HEK293 (cell line): ENCODE data around the gene MYO1C.

Source experiments
- CTCF ChIA-PET: fragments of 350-600 bp; formaldehyde crosslinking; extraction: SDS; loops from one replicate; lab custom pipeline; 2021; ENCODE audit warnings: antibody characterized with exemption; lab: Yijun Ruan, JAX
- POLR2A ChIA-PET: fragments of 300-600 bp; formaldehyde crosslinking; extraction: SDS; loops from one replicate; lab custom pipeline; 2020; ENCODE audit warnings: antibody characterized with exemption, inconsistent platforms; lab: Yijun Ruan, JAX
- H3K27ac ChIP-seq: fragments of 200-500 bp; sonication (Bioruptor generic); 2 replicates; pipeline ENCODE4 v1.5.1; 2014; ENCODE audit warnings: low read depth, low read length, control low read depth, inconsistent platforms; ENCODE audit errors: extremely low read depth
- H3K36me3 ChIP-seq, 2 experiments: fragments of 200-500 bp in 1 of 2; sonication (Bioruptor generic) in 1 of 2; 1 replicate in 1 of 2; 2 replicates in 1 of 2; pipeline ENCODE4 v1.5.1; 2014 to 2017; ENCODE audit warnings: inconsistent platforms in 2 of 2, low read length in 2 of 2; ENCODE audit not compliant: control insufficient read depth in 2 of 2, insufficient read depth in 1 of 2
- H3K4me1 ChIP-seq: fragments of 200-500 bp; sonication (Bioruptor generic); 2 replicates; pipeline ENCODE4 v1.5.1; 2014; ENCODE audit warnings: mild to moderate bottlenecking, low read length, inconsistent platforms; ENCODE audit not compliant: control insufficient read depth, insufficient read depth
- H3K4me3 ChIP-seq: 2 replicates; pipeline ENCODE4 v1.5.1; 2011; ENCODE audit warnings: low read depth, mild to moderate bottlenecking, control low read depth, low read length, moderate library complexity
- H3K9me3 ChIP-seq: fragments of 200-500 bp; sonication (Bioruptor generic); 2 replicates; pipeline ENCODE4 v1.5.1; 2014; ENCODE audit warnings: low read depth, low read length, inconsistent platforms; ENCODE audit not compliant: control insufficient read depth, insufficient read depth
- BCL11B ChIP-seq: fragments of 450-650 bp; formaldehyde crosslinking; IDR thresholded peaks from 2 replicates; pipeline ENCODE4 v1.5.1; 2016; ENCODE audit warnings: low read depth, missing biosample characterization, missing genetic modification characterization
- GLIS1 ChIP-seq: fragments of 450-650 bp; formaldehyde crosslinking; IDR thresholded peaks from 2 replicates; pipeline ENCODE4 v1.5.1; 2016; ENCODE audit warnings: missing biosample characterization, missing genetic modification characterization
- GLIS2 ChIP-seq: fragments of 450-650 bp; formaldehyde crosslinking; IDR thresholded peaks from 2 replicates; pipeline ENCODE4 v1.5.1; 2016; ENCODE audit warnings: missing biosample characterization, missing genetic modification characterization
- KLF10 ChIP-seq: fragments of 450-650 bp; IDR thresholded peaks from 2 replicates; pipeline ENCODE4 v1.5.1; 2018; ENCODE audit warnings: missing biosample characterization, mild to moderate bottlenecking, missing genetic modification characterization
- KLF8 ChIP-seq: fragments of 450-650 bp; formaldehyde crosslinking; IDR thresholded peaks from 2 replicates; pipeline ENCODE4 v1.5.1; 2016; ENCODE audit warnings: missing biosample characterization, missing genetic modification characterization
- MYNN ChIP-seq: fragments of 450-650 bp; formaldehyde crosslinking; IDR thresholded peaks from 2 replicates; pipeline ENCODE4 v1.5.1; 2016; ENCODE audit warnings: missing biosample characterization, missing genetic modification characterization, borderline replicate concordance
- OSR2 ChIP-seq: fragments of 450-650 bp; formaldehyde crosslinking; IDR thresholded peaks from 2 replicates; pipeline ENCODE4 v1.5.1; 2016; ENCODE audit warnings: missing biosample characterization, missing genetic modification characterization
- PRDM1 ChIP-seq: fragments of 450-650 bp; formaldehyde crosslinking; IDR thresholded peaks from 2 replicates; pipeline ENCODE4; 2016; ENCODE audit warnings: missing biosample characterization, missing genetic modification characterization
- SP2 ChIP-seq: fragments of 450-650 bp; formaldehyde crosslinking; IDR thresholded peaks from 2 replicates; pipeline ENCODE4 v1.5.1; 2016; ENCODE audit warnings: missing biosample characterization, missing genetic modification characterization
- SP3 ChIP-seq: fragments of 450-650 bp; formaldehyde crosslinking; IDR thresholded peaks from 2 replicates; pipeline ENCODE4 v1.5.1; 2016; ENCODE audit warnings: missing biosample characterization, missing genetic modification characterization
- ZBTB8A ChIP-seq: fragments of 450-650 bp; formaldehyde crosslinking; IDR thresholded peaks from 2 replicates; pipeline ENCODE4 v1.5.1; 2016; ENCODE audit warnings: missing biosample characterization, missing genetic modification characterization
- ZFHX2 ChIP-seq: fragments of 450-650 bp; formaldehyde crosslinking; conservative IDR thresholded peaks from 2 replicates; pipeline ENCODE4 v1.5.1; 2016; ENCODE audit warnings: missing biosample characterization, missing genetic modification characterization
- ZIC2 ChIP-seq: fragments of 450-650 bp; formaldehyde crosslinking; IDR thresholded peaks from 2 replicates; pipeline ENCODE4 v1.5.1; 2016; ENCODE audit warnings: missing biosample characterization, missing genetic modification characterization
- ZNF140 ChIP-seq: fragments of 450-650 bp; formaldehyde crosslinking; IDR thresholded peaks from 2 replicates; pipeline ENCODE4 v1.5.1; 2016; ENCODE audit warnings: missing biosample characterization, missing genetic modification characterization
- ZNF26 ChIP-seq: fragments of 450-650 bp; formaldehyde crosslinking; IDR thresholded peaks from 2 replicates; pipeline ENCODE4 v1.5.1; 2016; ENCODE audit warnings: missing biosample characterization, missing genetic modification characterization
- ZNF280C ChIP-seq: fragments of 450-650 bp; formaldehyde crosslinking; IDR thresholded peaks from 2 replicates; pipeline ENCODE4 v1.5.1; 2016; ENCODE audit warnings: missing biosample characterization, missing genetic modification characterization
- ZNF280D ChIP-seq: fragments of 450-650 bp; formaldehyde crosslinking; IDR thresholded peaks from 2 replicates; pipeline ENCODE4 v1.5.1; 2016; ENCODE audit warnings: missing biosample characterization, missing genetic modification characterization
- ZNF426 ChIP-seq: fragments of 450-650 bp; formaldehyde crosslinking; IDR thresholded peaks from 2 replicates; pipeline ENCODE4 v1.5.1; 2017; ENCODE audit warnings: missing biosample characterization, missing genetic modification characterization, mild to moderate bottlenecking, inconsistent platforms, moderate library complexity
- ZNF449 ChIP-seq: fragments of 450-650 bp; formaldehyde crosslinking; IDR thresholded peaks from 2 replicates; pipeline ENCODE4 v1.5.1; 2017; ENCODE audit warnings: missing biosample characterization, mild to moderate bottlenecking, missing genetic modification characterization, moderate library complexity
- ZNF501 ChIP-seq: fragments of 450-650 bp; formaldehyde crosslinking; IDR thresholded peaks from 2 replicates; pipeline ENCODE4 v1.5.1; 2016; ENCODE audit warnings: missing biosample characterization, missing genetic modification characterization
- ZNF600 ChIP-seq: fragments of 450-650 bp; formaldehyde crosslinking; IDR thresholded peaks from 2 replicates; pipeline ENCODE4 v1.5.1; 2016; ENCODE audit warnings: missing biosample characterization, missing genetic modification characterization
- ZNF692 ChIP-seq: fragments of 450-650 bp; formaldehyde crosslinking; IDR thresholded peaks from 2 replicates; pipeline ENCODE4 v1.5.1; 2016; ENCODE audit warnings: missing biosample characterization, missing genetic modification characterization
- ZSCAN23 ChIP-seq: fragments of 450-650 bp; formaldehyde crosslinking; IDR thresholded peaks from 2 replicates; pipeline ENCODE4 v1.5.1; 2016; ENCODE audit warnings: missing biosample characterization, missing genetic modification characterization

MYO1C gene

GRCh38 chr17:1493291-1493980 lies 950 bp upstream of the MYO1C start (continued):
- TF ChIP-seq GLIS1 (tag by site-specific recombination), result peak; percentile 29; the same call in 1 of the 2 replicates
- no peak for TF ChIP-seq ZNF449
- TF ChIP-seq OSR2 (tag by site-specific recombination), result no peak
- no peak for TF ChIP-seq ZNF280D
- TF ChIP-seq KLF10 (tag by site-specific recombination), result no peak
- TF ChIP-seq ZSCAN23 (tag by site-specific recombination), result no peak
- no peak for TF ChIP-seq PRDM1 (tag by site-specific recombination)
- TF ChIP-seq ZIC2 (tag by site-specific recombination), result peak; percentile 89
- 0 out of 2 replicates have a peak, but pooled peaks have one; percentile 12 for TF ChIP-seq ZNF600 (tag by site-specific recombination)
- no peak for TF ChIP-seq ZNF426 (tag by site-specific recombination)
- no peak for TF ChIP-seq ZNF692
- no peak for TF ChIP-seq ZNF501 (tag by site-specific recombination)
- TF ChIP-seq MYNN (tag by site-specific recombination), result no peak

- ChIA-PET POLR2A (interaction anchor here (1.0 to 1.9 kb wide), 4 partner anchors 18 to 33 kb away, joined by 3 to 9 read pairs (median 4); partner anchors contain the start of gene INPP5K), CTCF (interaction anchor here (0.6 to 2.0 kb wide), 2 partner anchors 42 to 126 kb away, joined by 3 to 5 read pairs; no protein-coding TSS in a partner anchor)
- Histone ChIP-seq H3K9me3 (no peaks in the 10 kb centered on the region), H3K27ac (peak overlapping the region; percentile 85), H3K36me3 (peaks cover 0 to 28% of the 10 kb centered on the region in 2 experiments; a peak in 2 of 3 replicates), H3K4me1 (peaks cover 3% of the 10 kb centered on the region; the same call in 1 of the 2 replicates), H3K4me3 (peak overlapping the region; percentile 72)
- TF ChIP-seq ZNF26 (tag by site-specific recombination) (no peak), ZNF140 (tag by site-specific recombination) (no peak), BCL11B (tag by site-specific recombination) (peak; percentile 74), GLIS1 (tag by site-specific recombination) (0 out of 2 replicates have a peak, but pooled peaks have one; percentile 10), GLIS2 (tag by site-specific recombination) (0 out of 2 replicates have a peak, but pooled peaks have one; percentile 15), SP3 (peak; percentile 14; the same call in 1 of the 2 replicates), ZNF280C (tag by site-specific recombination) (no peak), SP2 (peak; percentile 51), KLF8 (peak; percentile 19; the same call in 1 of the 2 replicates), ZFHX2 (tag by site-specific recombination) (peak; percentile 88), ZBTB8A (tag by site-specific recombination) (peak; percentile 61), KLF10 (tag by site-specific recombination) (0 out of 2 replicates have a peak, but pooled peaks have one; percentile 3)
Measured at GRCh38 chr17:1491443-1492248, 840 bp downstream of the MYO1C start.
